ENCODE data around the gene MYOM3.

DNA sequence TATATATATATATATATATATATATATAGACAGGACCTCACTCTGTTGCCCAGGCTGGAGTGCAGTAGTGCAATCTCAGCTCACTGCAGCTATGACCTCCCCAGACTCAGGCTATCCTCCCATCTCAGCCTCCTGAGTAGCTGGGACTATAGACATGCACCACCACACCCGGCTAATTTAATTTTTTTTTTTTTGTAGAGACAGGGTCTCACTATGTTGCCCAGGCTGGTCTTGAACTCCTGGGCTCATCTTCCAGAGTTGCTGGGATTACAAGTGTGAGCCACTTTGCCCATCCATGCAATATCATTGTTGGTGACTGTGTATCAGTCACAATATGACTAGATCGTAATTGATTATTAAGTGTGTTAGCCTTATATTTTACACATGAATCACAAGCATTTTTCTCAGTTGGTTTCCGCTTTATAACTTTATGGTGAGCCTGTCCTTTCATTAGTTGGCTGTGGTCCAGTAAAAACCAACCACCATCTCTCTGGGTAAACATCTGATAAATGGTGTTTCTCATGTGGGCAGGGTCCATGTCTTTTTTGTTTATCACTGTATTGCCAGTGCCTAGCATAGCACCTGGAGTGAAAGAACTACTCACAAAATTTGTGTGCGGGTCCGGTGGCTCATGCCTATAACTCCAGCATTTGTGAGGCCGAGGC lies 63.6 kb downstream of the MYOM3 start:
- no peak for TF ChIP-seq TCF7L2 (IDR thresholded peaks at IDR 0.05; ENCODE audit: low read depth, low read length)
- TF ChIP-seq, protein P1, sequence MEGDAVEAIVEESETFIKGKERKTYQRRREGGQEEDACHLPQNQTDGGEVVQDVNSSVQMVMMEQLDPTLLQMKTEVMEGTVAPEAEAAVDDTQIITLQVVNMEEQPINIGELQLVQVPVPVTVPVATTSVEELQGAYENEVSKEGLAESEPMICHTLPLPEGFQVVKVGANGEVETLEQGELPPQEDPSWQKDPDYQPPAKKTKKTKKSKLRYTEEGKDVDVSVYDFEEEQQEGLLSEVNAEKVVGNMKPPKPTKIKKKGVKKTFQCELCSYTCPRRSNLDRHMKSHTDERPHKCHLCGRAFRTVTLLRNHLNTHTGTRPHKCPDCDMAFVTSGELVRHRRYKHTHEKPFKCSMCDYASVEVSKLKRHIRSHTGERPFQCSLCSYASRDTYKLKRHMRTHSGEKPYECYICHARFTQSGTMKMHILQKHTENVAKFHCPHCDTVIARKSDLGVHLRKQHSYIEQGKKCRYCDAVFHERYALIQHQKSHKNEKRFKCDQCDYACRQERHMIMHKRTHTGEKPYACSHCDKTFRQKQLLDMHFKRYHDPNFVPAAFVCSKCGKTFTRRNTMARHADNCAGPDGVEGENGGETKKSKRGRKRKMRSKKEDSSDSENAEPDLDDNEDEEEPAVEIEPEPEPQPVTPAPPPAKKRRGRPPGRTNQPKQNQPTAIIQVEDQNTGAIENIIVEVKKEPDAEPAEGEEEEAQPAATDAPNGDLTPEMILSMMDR (IDR thresholded peaks at IDR 0.05): no peak
